WTC11 (cell line): Measurements from ENCODE around the gene PXDC1.

Experiments
- CBFB ChIP-seq: sonication (generic); formaldehyde crosslinking; IDR thresholded peaks from 2 replicates; pipeline ENCODE4 v1.8.1; 2022; ENCODE audit warnings: mild to moderate bottlenecking, low read depth, missing genetic modification reagents
- CREM ChIP-seq: sonication (generic); formaldehyde crosslinking; IDR thresholded peaks from 2 replicates; pipeline ENCODE4 v1.8.1; 2022; ENCODE audit warnings: mild to moderate bottlenecking, missing genetic modification reagents, moderate library complexity
- JUN ChIP-seq: sonication (generic); formaldehyde crosslinking; IDR thresholded peaks from 2 replicates; pipeline ENCODE4 v1.8.0; 2023; ENCODE audit warnings: mild to moderate bottlenecking, missing genetic modification reagents
- SP1 ChIP-seq: sonication (generic); formaldehyde crosslinking; conservative IDR thresholded peaks from 2 replicates; pipeline ENCODE4 v1.8.1; 2022; ENCODE audit warnings: missing genetic modification reagents
- TF ChIP-seq, protein P1 (sequence below): fragments of 200-600 bp; IDR thresholded peaks from 2 replicates; pipeline ENCODE4 v1.8.0; 2022; ENCODE audit warnings: antibody characterized with exemption

DNA sequence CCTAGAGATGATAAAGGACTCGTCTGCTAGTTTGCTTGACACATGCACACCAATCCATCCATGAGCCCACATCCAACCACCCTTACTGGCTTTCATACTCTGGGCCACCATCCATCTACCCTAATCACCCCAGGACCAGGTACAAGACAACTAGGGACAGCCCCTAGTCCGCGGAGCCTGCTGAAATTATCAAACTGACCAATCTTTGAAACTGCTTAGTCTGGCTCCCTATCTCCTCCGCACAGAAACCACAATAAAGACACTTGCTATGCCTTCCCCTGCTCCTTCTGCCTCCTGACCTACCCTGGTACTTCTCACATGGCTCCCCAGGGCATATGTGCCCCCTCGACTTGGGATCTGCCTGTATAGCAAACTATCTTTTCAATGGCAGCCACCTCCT is 33.1 kb downstream of the PXDC1 start:
- no peak for TF ChIP-seq CREM (CRISPR knock-in tag)
- TF ChIP-seq JUN (CRISPR knock-in tag), result no peak
- TF ChIP-seq CBFB (CRISPR knock-in tag), result no peak
- no peak for TF ChIP-seq SP1
- TF ChIP-seq, protein P1, sequence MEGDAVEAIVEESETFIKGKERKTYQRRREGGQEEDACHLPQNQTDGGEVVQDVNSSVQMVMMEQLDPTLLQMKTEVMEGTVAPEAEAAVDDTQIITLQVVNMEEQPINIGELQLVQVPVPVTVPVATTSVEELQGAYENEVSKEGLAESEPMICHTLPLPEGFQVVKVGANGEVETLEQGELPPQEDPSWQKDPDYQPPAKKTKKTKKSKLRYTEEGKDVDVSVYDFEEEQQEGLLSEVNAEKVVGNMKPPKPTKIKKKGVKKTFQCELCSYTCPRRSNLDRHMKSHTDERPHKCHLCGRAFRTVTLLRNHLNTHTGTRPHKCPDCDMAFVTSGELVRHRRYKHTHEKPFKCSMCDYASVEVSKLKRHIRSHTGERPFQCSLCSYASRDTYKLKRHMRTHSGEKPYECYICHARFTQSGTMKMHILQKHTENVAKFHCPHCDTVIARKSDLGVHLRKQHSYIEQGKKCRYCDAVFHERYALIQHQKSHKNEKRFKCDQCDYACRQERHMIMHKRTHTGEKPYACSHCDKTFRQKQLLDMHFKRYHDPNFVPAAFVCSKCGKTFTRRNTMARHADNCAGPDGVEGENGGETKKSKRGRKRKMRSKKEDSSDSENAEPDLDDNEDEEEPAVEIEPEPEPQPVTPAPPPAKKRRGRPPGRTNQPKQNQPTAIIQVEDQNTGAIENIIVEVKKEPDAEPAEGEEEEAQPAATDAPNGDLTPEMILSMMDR, result no peak
